Measurements from ENCODE around the gene KIAA0930.
"Not testable (repeated sequence)": the region's sequence is repeated elsewhere in the genome, so short reads cannot be mapped to it uniquely, and the experiment has no call there.

KIAA0930 gene

DNA sequence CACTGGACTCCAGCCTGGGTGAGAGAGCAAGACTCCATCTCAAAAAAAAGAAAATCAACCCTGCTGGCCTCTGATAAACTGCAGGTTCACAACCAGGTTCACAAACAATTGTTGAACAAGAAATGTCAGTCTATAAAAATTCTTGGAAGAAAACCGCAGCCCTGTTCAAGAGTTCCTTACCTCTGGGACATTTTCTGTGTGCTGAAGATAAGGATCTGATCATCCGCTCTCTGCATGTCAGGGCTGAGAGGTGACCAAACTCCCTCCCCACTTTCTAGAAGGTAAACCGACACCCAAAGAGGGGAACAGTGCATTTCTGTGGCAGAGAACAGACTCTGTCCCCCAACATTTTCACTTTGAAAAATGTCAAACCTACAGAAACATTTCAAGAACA is 39.9 kb upstream of the KIAA0930 start:
- TF ChIP-seq, protein P1, sequence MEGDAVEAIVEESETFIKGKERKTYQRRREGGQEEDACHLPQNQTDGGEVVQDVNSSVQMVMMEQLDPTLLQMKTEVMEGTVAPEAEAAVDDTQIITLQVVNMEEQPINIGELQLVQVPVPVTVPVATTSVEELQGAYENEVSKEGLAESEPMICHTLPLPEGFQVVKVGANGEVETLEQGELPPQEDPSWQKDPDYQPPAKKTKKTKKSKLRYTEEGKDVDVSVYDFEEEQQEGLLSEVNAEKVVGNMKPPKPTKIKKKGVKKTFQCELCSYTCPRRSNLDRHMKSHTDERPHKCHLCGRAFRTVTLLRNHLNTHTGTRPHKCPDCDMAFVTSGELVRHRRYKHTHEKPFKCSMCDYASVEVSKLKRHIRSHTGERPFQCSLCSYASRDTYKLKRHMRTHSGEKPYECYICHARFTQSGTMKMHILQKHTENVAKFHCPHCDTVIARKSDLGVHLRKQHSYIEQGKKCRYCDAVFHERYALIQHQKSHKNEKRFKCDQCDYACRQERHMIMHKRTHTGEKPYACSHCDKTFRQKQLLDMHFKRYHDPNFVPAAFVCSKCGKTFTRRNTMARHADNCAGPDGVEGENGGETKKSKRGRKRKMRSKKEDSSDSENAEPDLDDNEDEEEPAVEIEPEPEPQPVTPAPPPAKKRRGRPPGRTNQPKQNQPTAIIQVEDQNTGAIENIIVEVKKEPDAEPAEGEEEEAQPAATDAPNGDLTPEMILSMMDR (IDR thresholded peaks at IDR 0.05; ENCODE audit: borderline replicate concordance, insufficient read depth, low read depth, low read length) = no peak
- no peak overlapping the region for H3K4me3 ChIP-seq (ENCODE audit: low read depth, low read length)

DNA sequence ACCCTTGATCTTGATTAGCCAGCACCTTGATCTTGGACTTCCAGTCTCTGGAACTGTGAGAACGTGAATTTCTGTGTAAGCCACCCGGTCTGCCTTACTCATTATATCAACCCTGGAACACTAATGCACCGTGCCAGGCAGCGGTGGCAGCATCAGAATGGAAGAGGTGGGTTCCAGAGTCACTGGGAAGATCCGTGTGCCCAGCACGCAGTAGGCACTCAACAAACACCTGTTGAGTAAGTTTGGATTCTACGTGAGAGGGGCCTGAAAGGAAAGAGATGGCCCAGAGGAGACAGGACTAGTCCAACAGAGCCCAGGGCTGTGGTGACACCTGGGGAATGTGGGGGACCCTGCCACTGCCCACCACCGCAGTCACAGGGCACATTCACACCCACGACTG is 37.4 kb upstream of the KIAA0930 start:
- H3K4me3 ChIP-seq (ENCODE audit: low read depth, low read length) = no peak overlapping the region
- TF ChIP-seq, protein P1 (IDR thresholded peaks at IDR 0.05; ENCODE audit: borderline replicate concordance, insufficient read depth, low read depth, low read length) = no peak

DNA sequence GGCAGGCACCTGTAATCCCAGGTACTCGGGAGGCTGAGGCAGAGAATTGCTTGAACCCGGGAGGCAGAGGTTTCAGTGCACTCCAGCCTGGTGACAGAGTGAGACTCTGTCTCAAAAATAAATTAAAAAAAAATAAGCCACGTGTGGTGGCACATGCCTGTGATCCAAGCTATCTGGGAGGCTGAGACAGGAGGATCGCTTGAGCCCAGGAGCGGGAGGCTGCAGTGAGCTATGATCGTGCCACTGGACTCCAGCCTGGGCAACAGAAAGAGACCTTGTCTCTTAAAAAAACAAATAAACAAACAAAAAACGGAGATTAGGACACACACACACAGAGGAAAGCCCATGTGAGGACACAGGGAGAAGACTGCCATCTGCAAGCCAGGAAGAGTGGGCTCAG is 37.0 kb upstream of the KIAA0930 start:
- not testable (repeated sequence) for H3K4me3 ChIP-seq (ENCODE audit: low read depth, low read length)

DNA sequence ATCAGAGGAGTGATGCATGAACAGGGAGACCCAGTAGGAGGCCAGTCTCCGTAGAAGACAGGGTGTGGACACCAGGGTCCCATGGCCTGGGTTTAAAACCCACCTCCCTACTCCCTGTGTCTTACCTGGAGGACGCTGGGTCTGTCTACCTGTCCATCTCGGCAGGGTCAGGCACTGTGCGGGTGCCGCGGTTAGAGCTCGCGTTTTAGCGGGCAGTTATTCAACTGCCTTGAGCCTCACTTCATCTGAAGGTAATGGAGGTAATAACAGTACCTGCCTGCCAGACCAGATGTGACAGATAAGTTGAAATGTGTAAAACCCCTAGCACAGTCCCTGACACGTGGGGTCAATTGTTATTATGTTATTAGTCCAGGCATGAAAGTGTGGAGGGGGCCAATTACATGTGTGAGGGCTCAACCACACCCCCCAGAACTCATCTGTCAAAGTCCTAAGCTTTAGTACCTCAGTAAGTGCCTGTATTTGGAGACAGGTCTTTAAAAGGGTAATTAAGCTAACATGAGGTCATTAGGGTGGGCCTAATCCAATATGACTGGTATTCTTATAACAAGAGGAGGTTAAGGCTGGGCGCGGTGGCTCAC is 35.9 kb upstream of the KIAA0930 start:
- TF ChIP-seq, protein P1 (IDR thresholded peaks at IDR 0.05; ENCODE audit: borderline replicate concordance, insufficient read depth, low read depth, low read length) = no peak
- H3K4me3 ChIP-seq (ENCODE audit: low read depth, low read length) = no peak overlapping the region

DNA sequence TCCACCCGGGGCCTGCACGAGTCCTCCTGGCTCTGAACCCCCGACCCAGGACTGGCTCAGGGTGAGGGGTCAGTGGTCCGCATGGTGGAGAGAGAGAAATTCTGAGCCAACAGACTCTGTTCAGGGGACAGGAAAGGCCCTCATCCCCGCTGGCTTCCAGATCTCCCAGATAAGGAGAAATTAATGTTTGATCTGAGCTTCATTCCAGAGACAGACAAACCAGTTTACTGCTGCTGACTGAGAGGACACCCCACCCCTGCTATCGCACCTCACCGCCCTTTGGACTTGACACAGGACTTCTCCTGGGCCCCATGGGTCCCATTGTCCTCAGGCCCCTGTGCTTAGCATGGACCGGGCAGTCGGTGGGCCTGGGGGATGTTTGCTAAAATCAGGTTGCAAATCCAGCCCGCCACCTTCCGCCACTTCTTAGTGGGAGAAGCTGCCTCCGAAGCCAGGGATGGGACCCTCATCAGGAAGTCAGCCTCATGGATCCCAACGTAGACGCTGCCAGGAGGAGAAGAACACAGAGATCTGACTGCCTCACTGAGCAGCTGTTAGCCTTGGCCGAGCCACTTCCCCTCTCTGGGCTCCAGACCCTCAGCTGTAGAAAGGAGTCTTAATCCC is 32.9 kb upstream of the KIAA0930 start:
- H3K4me3 ChIP-seq (ENCODE audit: low read depth, low read length) = no peak overlapping the region
- TF ChIP-seq, protein P1 (IDR thresholded peaks at IDR 0.05; ENCODE audit: borderline replicate concordance, insufficient read depth, low read depth, low read length) = no peak

DNA sequence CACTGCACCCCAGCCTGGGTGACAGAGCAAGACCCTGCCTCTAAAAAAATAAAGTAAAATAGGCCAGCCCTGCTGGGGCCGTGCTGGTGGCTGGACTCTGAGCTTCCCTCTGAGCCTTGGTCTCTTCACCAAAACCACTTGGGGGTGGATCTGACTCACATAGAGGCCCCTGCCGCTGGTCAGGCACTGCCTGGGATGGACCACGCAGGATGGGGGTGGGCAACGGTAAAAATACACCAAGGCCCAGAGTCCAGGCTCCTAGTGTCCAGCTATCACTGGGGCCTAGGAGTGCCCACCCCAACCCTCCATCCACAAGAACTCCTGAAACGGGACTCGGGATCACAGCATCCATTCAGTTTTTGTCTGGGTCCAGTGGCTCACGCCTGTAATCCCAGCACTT is 31.8 kb upstream of the KIAA0930 start:
- H3K4me3 ChIP-seq (ENCODE audit: low read depth, low read length) = no peak overlapping the region
- TF ChIP-seq, protein P1 (IDR thresholded peaks at IDR 0.05; ENCODE audit: borderline replicate concordance, insufficient read depth, low read depth, low read length) = no peak

DNA sequence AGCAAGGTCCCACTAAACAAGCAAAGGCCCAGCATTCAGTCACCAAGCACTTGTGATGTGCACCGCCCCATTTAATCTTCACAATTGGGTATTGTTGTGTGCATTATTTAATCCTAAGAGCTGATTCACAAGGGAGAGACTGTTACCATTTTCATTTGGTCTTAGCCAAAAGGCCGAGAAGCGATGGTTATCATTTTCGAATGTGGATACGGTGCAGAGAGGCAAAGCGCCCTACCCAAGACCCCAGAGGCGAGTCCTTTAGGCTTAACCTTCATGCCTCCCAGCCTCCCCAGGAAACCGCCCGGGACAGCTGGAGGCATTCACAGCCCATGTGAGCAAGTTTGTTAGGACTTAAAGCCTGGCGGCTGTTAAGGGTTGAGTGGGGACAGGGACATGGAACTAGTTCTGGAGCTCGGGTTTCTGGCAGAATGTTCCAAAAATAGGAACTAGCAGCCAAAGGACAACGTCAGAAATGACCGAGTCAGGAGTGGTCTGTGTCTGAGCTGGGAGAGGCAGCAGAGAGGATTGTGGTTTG is 31.0 kb upstream of the KIAA0930 start:
- no peak overlapping the region for H3K4me3 ChIP-seq (ENCODE audit: low read depth, low read length)
- TF ChIP-seq, protein P1 (IDR thresholded peaks at IDR 0.05; ENCODE audit: borderline replicate concordance, insufficient read depth, low read depth, low read length) = no peak

All from GM12875 (cell line).